ENCODE data around the gene OAT. TPM values are rescaled to one million over a fixed set of nuclear protein-coding genes. Genes with fewer than 3 reads are reported as not detected.

Gene OAT
- total RNA-seq, 1 experiment from 2014 or later = 67.9 TPM

GRCh38 chr10:124366343-124366742 lies 52.4 kb downstream of the OAT start:
- TF ChIP-seq CTCF (conservative IDR thresholded peaks at IDR 0.05) = no peak
- Histone ChIP-seq H3K9ac (ENCODE audit: extremely low read depth, insufficient read length, low read length) (no peak overlapping the region), H3K27me3 (ENCODE audit: insufficient read depth, low read length) (no peaks in the 10 kb centered on the region), H4K8ac (replicated peaks; ENCODE audit: insufficient read length, low read depth, low read length) (no peak overlapping the region), H2BK20ac (ENCODE audit: low read depth, low read length, poor library complexity, severe bottlenecking) (no peak overlapping the region), H3K56ac (ENCODE audit: insufficient read length, low read depth, low read length) (no peak overlapping the region), H4K5ac (ENCODE audit: insufficient read length, low read depth, low read length) (no peak overlapping the region), H3K79me1 (ENCODE audit: insufficient read depth, low read depth, low read length, poor library complexity, severe bottlenecking) (no peaks in the 10 kb centered on the region), H3K4me2 (ENCODE audit: insufficient read depth, insufficient read length, low read length) (no peak overlapping the region), H3K14ac (ENCODE audit: insufficient read depth, low read length) (no peak overlapping the region), H3K23me2 (ENCODE audit: insufficient read length, low read depth, low read length, poor library complexity, severe bottlenecking) (no peaks in the 10 kb centered on the region), H3K79me2 (ENCODE audit: insufficient read depth, low read length) (no peaks in the 10 kb centered on the region), H3T11ph (ENCODE audit: low read length) (no peak overlapping the region), H4K91ac (ENCODE audit: insufficient read length, low read depth, low read length) (no peak overlapping the region), H3K23ac (ENCODE audit: insufficient read length, low read depth, low read length) (no peak overlapping the region), H2BK5ac (ENCODE audit: insufficient read length, low read length) (no peak overlapping the region), H2AFZ (ENCODE audit: low read length) (no peak overlapping the region), H3K4ac (ENCODE audit: low read depth, low read length) (no peak overlapping the region), H3K4me1 (ENCODE audit: insufficient read depth, low read length) (peaks cover 4% of the 10 kb centered on the region; the same call in 1 of the 2 replicates), H4K20me1 (ENCODE audit: control insufficient read depth, insufficient read depth, insufficient read length) (no peaks in the 10 kb centered on the region), H2BK120ac (ENCODE audit: low read depth, low read length, poor library complexity, severe bottlenecking) (no peak overlapping the region), H2AK5ac (ENCODE audit: insufficient read length, low read length) (no peak overlapping the region), H3K9me3 (ENCODE audit: control insufficient read depth, low read depth, low read length) (no peaks in the 10 kb centered on the region), H2BK15ac (ENCODE audit: low read depth, low read length) (no peak overlapping the region), H3K27ac (ENCODE audit: insufficient read length, low read depth, low read length) (no peak overlapping the region), H2BK12ac (ENCODE audit: insufficient read length, low read depth, low read length) (no peak overlapping the region), H3K18ac (ENCODE audit: insufficient read length, low read depth, low read length) (no peak overlapping the region)
- Mint-ChIP-seq H3K27me3 (ENCODE audit: low read depth) (peaks cover 14% of the 10 kb centered on the region), H3K27ac (no peak overlapping the region), H3K9me3 (no peaks in the 10 kb centered on the region; a peak in 1 of 5 replicates), H3K4me3 (no peak overlapping the region), H3K36me3 (ENCODE audit: insufficient read depth in 1 of 3, low read depth in 3 of 3) (no peaks in the 10 kb centered on the region), H3K4me1 (peaks cover 8 to 19% of the 10 kb centered on the region in 2 experiments)
- no CpG with 5 or more reads among the region's 5 CpGs for WGBS (ENCODE audit: extremely low coverage, insufficient read length, low lambda C conversion rate)
- DNase-seq = no peak
